HepG2 (cell line): ENCODE data around the gene TALDO1. TPM values are rescaled to one million over a fixed set of nuclear protein-coding genes. Genes with fewer than 3 reads are reported as not detected.

ENCODE experiments used
- AHDC1 ChIP-seq: sonication (generic); formaldehyde crosslinking; IDR thresholded peaks from 2 replicates; pipeline ENCODE4 v1.5.1; 2020; ENCODE audit warnings: mild to moderate bottlenecking, missing genetic modification reagents, borderline replicate concordance
- BCL6 ChIP-seq: IDR thresholded peaks from 2 replicates; pipeline ENCODE4 v1.6.1; 2016; ENCODE audit warnings: missing genetic modification reagents, missing compliant biosample characterization
- CREM ChIP-seq, 2 experiments: sonication (generic) in 1 of 2; formaldehyde crosslinking in 1 of 2; IDR thresholded peaks; 2 replicates each; pipeline versions ENCODE4 v1.4.0 to v1.6.1; 2016 to 2020; ENCODE audit warnings: antibody characterized with exemption in 1 of 2, mild to moderate bottlenecking in 1 of 2, missing genetic modification reagents in 1 of 2
- DPF2 ChIP-seq: sonication (generic); formaldehyde crosslinking; IDR thresholded peaks from 2 replicates; pipeline ENCODE4 v1.4.0; 2020; ENCODE audit warnings: mild to moderate bottlenecking, low read depth, missing genetic modification reagents, borderline replicate concordance
- KAT8 ChIP-seq: IDR thresholded peaks from 2 replicates; pipeline ENCODE4 v1.6.1; 2016; ENCODE audit warnings: missing genetic modification reagents, missing compliant biosample characterization
- MZF1 ChIP-seq: sonication (generic); formaldehyde crosslinking; IDR thresholded peaks from 2 replicates; pipeline ENCODE4 v1.8.1; 2023; ENCODE audit warnings: mild to moderate bottlenecking, missing genetic modification reagents, borderline replicate concordance
- POLR2G ChIP-seq: fragments of 200-400 bp; formaldehyde crosslinking; IDR thresholded peaks from 2 replicates; pipeline ENCODE4 v1.6.1; 2018; ENCODE audit warnings: mild to moderate bottlenecking, low read depth, low read length, moderate library complexity
- REST ChIP-seq, 2 experiments: IDR thresholded peaks; 2 replicates each; pipeline ENCODE4 v1.6.1; 2011 to 2012; ENCODE audit warnings: low read length in 2 of 2, borderline replicate concordance in 1 of 2, low read depth in 1 of 2, mild to moderate bottlenecking in 1 of 2, moderate library complexity in 1 of 2
- SP4 ChIP-seq: sonication (generic); formaldehyde crosslinking; IDR thresholded peaks from 2 replicates; pipeline ENCODE4 v1.8.1; 2023; ENCODE audit warnings: mild to moderate bottlenecking, missing genetic modification reagents
- TFDP1 ChIP-seq: IDR thresholded peaks from 2 replicates; pipeline ENCODE4 v1.6.1; 2016; ENCODE audit warnings: missing compliant biosample characterization, missing genetic modification reagents, borderline replicate concordance
- ZNF558 ChIP-seq: sonication (generic); formaldehyde crosslinking; IDR thresholded peaks from 2 replicates; pipeline ENCODE4 v1.9.0; 2022; ENCODE audit warnings: mild to moderate bottlenecking, missing genetic modification reagents, borderline replicate concordance
- ZNF776 ChIP-seq: sonication (generic); formaldehyde crosslinking; IDR thresholded peaks from 2 replicates; pipeline ENCODE4 v1.4.0; 2020; ENCODE audit warnings: mild to moderate bottlenecking, missing genetic modification reagents
- ZNF83 ChIP-seq: sonication (generic); formaldehyde crosslinking; IDR thresholded peaks from 2 replicates; pipeline ENCODE4 v1.4.0; 2020; ENCODE audit warnings: missing genetic modification reagents, mild to moderate bottlenecking, borderline replicate concordance
- ZZZ3 ChIP-seq: sonication (generic); formaldehyde crosslinking; IDR thresholded peaks from 2 replicates; pipeline ENCODE4 v1.4.0; 2020; ENCODE audit warnings: missing genetic modification reagents, mild to moderate bottlenecking, borderline replicate concordance
- polyA plus RNA-seq, 8 experiments: library from polyadenylated mRNA; depleted of rRNA in 3 of 8; stranded (reverse) in 7 of 8; unstranded in 1 of 8; fragments of >200 nt; fragmentation: Illumina TruSeq in 4 of 8; extraction: Trizol in 4 of 8; gene quantifications; 2 replicates each; pipeline versions ENCODE4 v1.2.1 to v1.2.3, GENCODE V29; 2011 to 2016; ENCODE audit warnings: low read depth in 4 of 8, missing spikeins in 1 of 8, mixed read lengths in 1 of 8; ENCODE audit not compliant: insufficient read depth in 1 of 8
- total RNA-seq, 5 experiments: library from RNA; depleted of rRNA; stranded (reverse); fragments of >200 nt; fragmentation: Illumina TruSeq; extraction: Trizol; gene quantifications; 2 replicates each; pipeline ENCODE4 v1.2.3, GENCODE V29; 2016; ENCODE audit warnings: low read depth in 1 of 5
- TF ChIP-seq, protein P1 (sequence below): sonication (generic); formaldehyde crosslinking; IDR thresholded peaks from 2 replicates; pipeline ENCODE4 v1.4.0; 2020; ENCODE audit warnings: missing genetic modification reagents, borderline replicate concordance

TALDO1 gene
- total and polyA plus RNA-seq, 2 of the 13 experiments (the other 11 are each of a cell fraction or from before 2014, with no cell fraction given): 107 to 240 TPM

DNA sequence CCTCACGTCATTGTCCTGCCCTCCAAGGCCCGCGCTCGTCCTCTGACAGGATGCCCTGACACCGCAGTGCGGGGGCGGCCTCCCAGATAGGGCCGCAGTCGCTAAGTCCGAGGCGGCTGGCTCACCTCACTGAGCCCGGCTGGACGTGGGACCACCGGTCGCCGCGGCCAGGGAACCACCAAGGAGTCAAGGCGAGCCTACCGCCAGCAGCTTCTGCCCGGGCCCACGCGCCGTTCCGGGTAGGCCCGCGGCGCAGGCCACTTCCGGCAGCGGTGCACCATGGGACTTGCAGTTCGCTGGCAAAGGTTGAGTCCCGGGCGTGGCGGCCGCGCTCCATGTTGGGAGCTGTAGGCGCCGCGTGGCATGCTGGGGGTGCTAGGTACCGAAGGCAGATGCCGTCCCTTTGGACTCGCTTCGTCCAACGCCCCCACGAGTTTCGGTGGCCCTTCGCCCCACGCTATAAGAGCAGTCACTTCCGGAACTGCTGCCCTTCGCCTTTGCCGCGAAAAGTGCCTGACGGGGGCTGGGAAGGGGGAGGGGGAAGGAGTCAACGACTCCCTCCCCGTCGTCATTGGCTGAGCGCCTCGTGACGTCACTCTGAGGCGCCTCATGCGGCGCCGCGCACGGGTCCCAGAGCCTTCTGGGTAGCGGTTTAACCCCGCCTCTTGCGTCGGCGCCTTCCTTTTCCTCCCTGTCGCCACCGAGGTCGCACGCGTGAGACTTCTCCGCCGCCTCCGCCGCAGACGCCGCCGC is 62.2 kb downstream of the TALDO1 start, which contains the start of gene RPLP2 (continued):
- TF ChIP-seq TFDP1 (CRISPR knock-in tag): peak; percentile 83
- no peak for TF ChIP-seq ZNF83
- TF ChIP-seq CREM (IDR thresholded peaks at IDR 0.05): peak; percentile 99
- TF ChIP-seq CREM (CRISPR knock-in tag; IDR thresholded peaks at IDR 0.05): peak; percentile 81
- TF ChIP-seq BCL6 (CRISPR knock-in tag): peak; percentile 63
- TF ChIP-seq, protein P1, sequence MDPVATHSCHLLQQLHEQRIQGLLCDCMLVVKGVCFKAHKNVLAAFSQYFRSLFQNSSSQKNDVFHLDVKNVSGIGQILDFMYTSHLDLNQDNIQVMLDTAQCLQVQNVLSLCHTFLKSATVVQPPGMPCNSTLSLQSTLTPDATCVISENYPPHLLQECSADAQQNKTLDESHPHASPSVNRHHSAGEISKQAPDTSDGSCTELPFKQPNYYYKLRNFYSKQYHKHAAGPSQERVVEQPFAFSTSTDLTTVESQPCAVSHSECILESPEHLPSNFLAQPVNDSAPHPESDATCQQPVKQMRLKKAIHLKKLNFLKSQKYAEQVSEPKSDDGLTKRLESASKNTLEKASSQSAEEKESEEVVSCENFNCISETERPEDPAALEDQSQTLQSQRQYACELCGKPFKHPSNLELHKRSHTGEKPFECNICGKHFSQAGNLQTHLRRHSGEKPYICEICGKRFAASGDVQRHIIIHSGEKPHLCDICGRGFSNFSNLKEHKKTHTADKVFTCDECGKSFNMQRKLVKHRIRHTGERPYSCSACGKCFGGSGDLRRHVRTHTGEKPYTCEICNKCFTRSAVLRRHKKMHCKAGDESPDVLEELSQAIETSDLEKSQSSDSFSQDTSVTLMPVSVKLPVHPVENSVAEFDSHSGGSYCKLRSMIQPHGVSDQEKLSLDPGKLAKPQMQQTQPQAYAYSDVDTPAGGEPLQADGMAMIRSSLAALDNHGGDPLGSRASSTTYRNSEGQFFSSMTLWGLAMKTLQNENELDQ (CRISPR knock-in tag): no peak
- peak; percentile 95 for TF ChIP-seq POLR2G
- peak; percentile 83 for TF ChIP-seq ZNF558 (CRISPR knock-in tag)
- peak; percentile 93; the same call in 1 of the 2 replicates for TF ChIP-seq ZZZ3 (CRISPR knock-in tag)
- TF ChIP-seq MZF1: no peak
- no peak for TF ChIP-seq DPF2
- TF ChIP-seq ZNF776 (CRISPR knock-in tag): no peak; the same call in 1 of the 2 replicates
- TF ChIP-seq AHDC1 (CRISPR knock-in tag): peak; percentile 60
- peak in 1 of 2 experiments; percentile 45; a peak in 2 of 4 replicates for TF ChIP-seq REST (IDR thresholded peaks at IDR 0.05; ENCODE audit: borderline replicate concordance in 1 of 2, low read depth in 1 of 2, low read length in 2 of 2)
- TF ChIP-seq KAT8 (CRISPR knock-in tag): peak; percentile 94
- peak; percentile 93 for TF ChIP-seq SP4 (CRISPR knock-in tag)
